HG03039 (cell line): ENCODE results near the gene TRMT61B.

Experiments used
- ATAC-seq: cut with Tn5 transposase; IDR thresholded peaks from one replicate; pipeline ENCODE4 v1.9.1; 2021; ENCODE audit warnings: mild to moderate bottlenecking, moderate library complexity; ENCODE audit not compliant: unreplicated experiment

TRMT61B gene

GRCh38 chr2:28870146-28870891, at the start of gene TRMT61B:
TSS of gene TRMT61B (minus strand) at chr2:28870309. CDS start at chr2:28870277, 32 bp downstream.
- peak; percentile 90 for ATAC-seq

GRCh38 chr2:28915939-28916338, 45.8 kb upstream of the TRMT61B start:
- ATAC-seq: no peak

GRCh38 chr2:28909655-28910353, 39.7 kb upstream of the TRMT61B start:
- no peak for ATAC-seq

GRCh38 chr2:28908172-28908571, 38.1 kb upstream of the TRMT61B start:
- ATAC-seq: no peak

GRCh38 chr2:28906821-28907220, 36.7 kb upstream of the TRMT61B start:
- no peak for ATAC-seq

- ATAC-seq: no peak
Observed at GRCh38 chr2:28906376-28906775, 36.3 kb upstream of the TRMT61B start.

GRCh38 chr2:28905533-28905932, 35.4 kb upstream of the TRMT61B start:
- no peak for ATAC-seq

- ATAC-seq: no peak
Observed at GRCh38 chr2:28904802-28905457, 34.8 kb upstream of the TRMT61B start.

- ATAC-seq: no peak
Observed at GRCh38 chr2:28904295-28904694, 34.2 kb upstream of the TRMT61B start.

- ATAC-seq: no peak
Observed at GRCh38 chr2:28902584-28902983, 32.5 kb upstream of the TRMT61B start.

GRCh38 chr2:28901841-28902240, 31.7 kb upstream of the TRMT61B start:
- ATAC-seq: no peak

- ATAC-seq: no peak
Observed at GRCh38 chr2:28901202-28901601, 31.1 kb upstream of the TRMT61B start.

- ATAC-seq: no peak
Observed at GRCh38 chr2:28898048-28898447, 27.9 kb upstream of the TRMT61B start.

- ATAC-seq: no peak
Observed at GRCh38 chr2:28896906-28897305, 26.8 kb upstream of the TRMT61B start.

GRCh38 chr2:28895189-28895893, 25.2 kb upstream of the TRMT61B start:
- no peak for ATAC-seq

GRCh38 chr2:28894470-28895188, 24.5 kb upstream of the TRMT61B start, which contains the start of gene WDR43:
TSS of gene WDR43 (plus strand) at chr2:28894667. CDS start at chr2:28894699, 32 bp downstream.
- peak; percentile 81 for ATAC-seq

GRCh38 chr2:28893488-28893887, 23.4 kb upstream of the TRMT61B start:
- ATAC-seq: no peak

GRCh38 chr2:28880193-28880592, 10.1 kb upstream of the TRMT61B start:
- ATAC-seq: no peak

GRCh38 chr2:28871620-28872019, 1.5 kb upstream of the TRMT61B start:
- ATAC-seq: no peak

GRCh38 chr2:28869494-28870145, 489 bp downstream of the TRMT61B start:
- ATAC-seq: peak; percentile 12
